HTR-8/SVneo (cell line): ENCODE results near the gene STRADB.

Experiments used
- DNase-seq: peaks from one replicate; pipeline ENCODE4 v3.0.0; 2011; ENCODE audit warnings: low spot score, mixed read lengths; ENCODE audit not compliant: insufficient read length
- FAIRE-seq: peaks from 2 replicates; lab custom pipeline; 2011; peaks lifted over from hg19 to GRCh38; lab: Jason Lieb, UNC

STRADB gene

DNA sequence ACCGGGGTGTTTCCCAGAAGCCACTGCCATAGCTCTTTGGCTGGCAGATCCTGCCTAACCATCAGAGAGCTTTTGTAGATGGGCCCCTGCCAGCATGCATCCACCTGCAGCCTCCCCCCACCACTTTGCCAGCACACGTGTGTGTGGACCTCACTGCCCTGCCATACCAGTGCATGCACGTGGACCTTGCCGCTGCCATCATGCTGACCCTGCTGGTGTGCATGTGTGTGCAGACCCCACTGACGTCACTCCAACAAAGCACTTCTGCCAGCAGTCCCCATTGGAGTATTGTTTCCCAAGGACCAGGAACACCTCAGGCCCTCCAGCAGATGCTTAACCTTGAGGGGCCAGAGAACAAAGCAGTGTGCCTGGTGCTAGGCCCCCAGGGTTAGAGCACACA, 71.4 kb downstream of the STRADB start:
- DNase-seq, result no peak
- no peak for FAIRE-seq

GRCh38 chr2:201523506-201523905, 72.0 kb downstream of the STRADB start:
- DNase-seq (no peak), FAIRE-seq (no peak)
